HEK293 (cell line): ENCODE results near the gene COQ3.

ENCODE experiments used
- BCL11B ChIP-seq: fragments of 450-650 bp; formaldehyde crosslinking; IDR thresholded peaks from 2 replicates; pipeline ENCODE4 v1.5.1; 2016; ENCODE audit warnings: low read depth, missing biosample characterization, missing genetic modification characterization
- GLI4 ChIP-seq: fragments of 450-650 bp; formaldehyde crosslinking; IDR thresholded peaks from 2 replicates; pipeline ENCODE4 v1.5.1; 2016; ENCODE audit warnings: missing biosample characterization, missing genetic modification characterization
- KLF8 ChIP-seq: fragments of 450-650 bp; formaldehyde crosslinking; IDR thresholded peaks from 2 replicates; pipeline ENCODE4 v1.5.1; 2016; ENCODE audit warnings: missing biosample characterization, missing genetic modification characterization
- OSR2 ChIP-seq: fragments of 450-650 bp; formaldehyde crosslinking; IDR thresholded peaks from 2 replicates; pipeline ENCODE4 v1.5.1; 2016; ENCODE audit warnings: missing biosample characterization, missing genetic modification characterization
- PRDM1 ChIP-seq: fragments of 450-650 bp; formaldehyde crosslinking; IDR thresholded peaks from 2 replicates; pipeline ENCODE4; 2016; ENCODE audit warnings: missing biosample characterization, missing genetic modification characterization
- SCRT1 ChIP-seq: fragments of 450-650 bp; formaldehyde crosslinking; IDR thresholded peaks from 2 replicates; pipeline ENCODE4 v1.5.1; 2016; ENCODE audit warnings: missing biosample characterization, missing genetic modification characterization, borderline replicate concordance
- SP2 ChIP-seq: fragments of 450-650 bp; formaldehyde crosslinking; IDR thresholded peaks from 2 replicates; pipeline ENCODE4 v1.5.1; 2016; ENCODE audit warnings: missing biosample characterization, missing genetic modification characterization
- TCF7L2 ChIP-seq: IDR thresholded peaks from 2 replicates; pipeline ENCODE4 v1.6.1; 2011; ENCODE audit warnings: low read depth, mild to moderate bottlenecking, inconsistent platforms, low read length, moderate library complexity, borderline replicate concordance
- TRIM28 ChIP-seq: IDR thresholded peaks from 2 replicates; pipeline ENCODE4 v1.6.1; 2011; ENCODE audit warnings: low read length, control low read depth, borderline replicate concordance
- YY1 ChIP-seq: fragments of 450-650 bp; formaldehyde crosslinking; IDR thresholded peaks from 2 replicates; pipeline ENCODE4 v1.5.1; 2018; ENCODE audit warnings: missing biosample characterization, missing genetic modification characterization
- ZBTB20 ChIP-seq: fragments of 450-650 bp; formaldehyde crosslinking; IDR thresholded peaks from 2 replicates; pipeline ENCODE4 v1.5.1; 2016; ENCODE audit warnings: missing biosample characterization, missing genetic modification characterization
- ZBTB21 ChIP-seq: fragments of 450-650 bp; formaldehyde crosslinking; IDR thresholded peaks from 2 replicates; pipeline ENCODE4 v1.5.1; 2017; ENCODE audit warnings: missing biosample characterization, missing genetic modification characterization
- ZBTB48 ChIP-seq: fragments of 450-650 bp; formaldehyde crosslinking; IDR thresholded peaks from 2 replicates; pipeline ENCODE4 v1.5.1; 2016; ENCODE audit warnings: missing biosample characterization, missing genetic modification characterization
- ZFP3 ChIP-seq: fragments of 450-650 bp; formaldehyde crosslinking; IDR thresholded peaks from 2 replicates; pipeline ENCODE4 v1.5.1; 2016; ENCODE audit warnings: low read depth, missing biosample characterization, missing genetic modification characterization
- ZNF121 ChIP-seq: fragments of 450-650 bp; formaldehyde crosslinking; IDR thresholded peaks from 2 replicates; pipeline ENCODE4 v1.5.1; 2016; ENCODE audit warnings: missing biosample characterization, missing genetic modification characterization
- ZNF133 ChIP-seq: fragments of 450-650 bp; formaldehyde crosslinking; IDR thresholded peaks from 2 replicates; pipeline ENCODE4 v1.5.1; 2016; ENCODE audit warnings: missing biosample characterization, missing genetic modification characterization
- ZNF140 ChIP-seq: fragments of 450-650 bp; formaldehyde crosslinking; IDR thresholded peaks from 2 replicates; pipeline ENCODE4 v1.5.1; 2016; ENCODE audit warnings: missing biosample characterization, missing genetic modification characterization
- ZNF146 ChIP-seq: fragments of 450-650 bp; formaldehyde crosslinking; IDR thresholded peaks from 2 replicates; pipeline ENCODE4 v1.5.1; 2016; ENCODE audit warnings: missing biosample characterization, missing genetic modification characterization
- ZNF155 ChIP-seq: fragments of 450-650 bp; formaldehyde crosslinking; IDR thresholded peaks from 2 replicates; pipeline ENCODE4 v1.5.1; 2016; ENCODE audit warnings: missing biosample characterization, missing genetic modification characterization
- ZNF274 ChIP-seq, 2 experiments: fragments of 200-500 bp in 1 of 2; fragments of 450-650 bp in 1 of 2; sonication (Bioruptor generic) in 1 of 2; formaldehyde crosslinking in 1 of 2; IDR thresholded peaks; 2 replicates each; pipeline versions ENCODE4 v1.5.1 to v1.6.1; 2014 to 2016; ENCODE audit warnings: borderline replicate concordance in 1 of 2, inconsistent platforms in 1 of 2, low read length in 1 of 2, missing biosample characterization in 1 of 2, missing genetic modification characterization in 1 of 2
- ZNF366 ChIP-seq: fragments of 450-650 bp; formaldehyde crosslinking; conservative IDR thresholded peaks from 2 replicates; pipeline ENCODE4 v1.5.1; 2016; ENCODE audit warnings: missing biosample characterization, missing genetic modification characterization
- ZNF423 ChIP-seq: fragments of 450-650 bp; formaldehyde crosslinking; IDR thresholded peaks from 2 replicates; pipeline ENCODE4 v1.5.1; 2016; ENCODE audit warnings: missing biosample characterization, missing genetic modification characterization
- ZNF48 ChIP-seq: fragments of 450-650 bp; formaldehyde crosslinking; IDR thresholded peaks from 2 replicates; pipeline ENCODE4 v1.5.1; 2016; ENCODE audit warnings: missing biosample characterization, missing genetic modification characterization
- ZNF544 ChIP-seq: fragments of 450-650 bp; formaldehyde crosslinking; IDR thresholded peaks from 2 replicates; pipeline ENCODE4 v1.5.0; 2017; ENCODE audit warnings: missing biosample characterization, missing genetic modification characterization
- ZNF571 ChIP-seq: fragments of 450-650 bp; formaldehyde crosslinking; IDR thresholded peaks from 2 replicates; pipeline ENCODE4 v1.5.0; 2017; ENCODE audit warnings: missing biosample characterization, missing genetic modification characterization
- ZNF664 ChIP-seq: fragments of 450-650 bp; formaldehyde crosslinking; IDR thresholded peaks from 2 replicates; pipeline ENCODE4 v1.5.1; 2016; ENCODE audit warnings: missing biosample characterization, missing genetic modification characterization
- ZNF670 ChIP-seq: fragments of 450-650 bp; formaldehyde crosslinking; IDR thresholded peaks from 2 replicates; pipeline ENCODE4 v1.5.1; 2016; ENCODE audit warnings: missing biosample characterization, missing genetic modification characterization, low read depth
- TF ChIP-seq, protein P1 (sequence below): fragments of 450-650 bp; formaldehyde crosslinking; optimal IDR thresholded peaks from 2 replicates; pipeline ENCODE3; 2016; ENCODE audit warnings: missing biosample characterization, mild to moderate bottlenecking, missing genetic modification characterization
- TF ChIP-seq, protein P2 (sequence below): fragments of 450-650 bp; formaldehyde crosslinking; IDR thresholded peaks from 2 replicates; pipeline ENCODE4 v1.5.1; 2016; ENCODE audit warnings: missing biosample characterization, missing genetic modification characterization
- TF ChIP-seq, protein P3 (sequence below): fragments of 450-650 bp; formaldehyde crosslinking; IDR thresholded peaks from 2 replicates; pipeline ENCODE4 v1.5.1; 2016; ENCODE audit warnings: missing biosample characterization, missing genetic modification characterization
- TF ChIP-seq, protein P4 (sequence below): fragments of 450-650 bp; formaldehyde crosslinking; conservative IDR thresholded peaks from 2 replicates; pipeline ENCODE4 v1.5.1; 2016; ENCODE audit warnings: low read depth, missing biosample characterization, missing genetic modification characterization

COQ3 gene

DNA sequence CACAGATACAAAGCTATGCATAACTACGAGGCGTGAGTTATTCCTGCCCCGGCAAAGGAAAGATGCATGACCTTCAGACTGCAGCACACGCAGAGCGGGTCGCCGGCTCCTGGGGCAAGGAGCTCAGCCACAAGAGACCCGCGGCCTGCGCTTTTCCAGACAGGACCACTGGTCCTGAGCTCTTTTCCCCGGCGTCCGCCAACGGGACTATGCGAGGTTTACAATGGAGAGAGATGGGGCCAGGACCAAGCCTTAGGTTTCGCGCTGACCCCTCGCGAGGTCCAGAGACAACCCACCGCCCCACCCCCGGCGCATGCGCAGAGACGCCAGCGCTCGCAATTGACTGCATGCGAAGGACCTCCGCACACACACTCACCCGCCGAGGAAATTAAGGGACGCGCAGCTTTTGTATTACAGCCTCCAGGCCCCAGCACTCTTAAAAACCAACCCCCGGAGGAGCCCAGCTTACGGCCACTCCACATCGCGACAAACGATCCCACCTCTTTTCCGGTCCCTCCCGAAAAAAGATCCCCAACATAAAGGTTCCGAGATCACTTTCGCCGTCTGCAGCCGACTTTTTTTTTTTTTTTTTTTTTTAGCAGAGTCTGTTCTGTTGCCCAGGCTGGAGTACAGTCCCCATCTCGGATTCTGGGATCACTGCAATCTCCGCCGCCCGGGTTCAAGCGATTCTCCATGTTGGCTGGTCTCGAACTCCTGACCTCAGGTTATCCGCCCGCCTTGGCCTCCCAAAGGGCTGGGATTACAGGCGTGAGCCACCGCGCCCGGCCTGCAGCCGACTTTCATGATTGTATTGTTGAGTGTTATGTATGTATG lies at the start of gene COQ3 (continued):
- TF ChIP-seq, protein P1, sequence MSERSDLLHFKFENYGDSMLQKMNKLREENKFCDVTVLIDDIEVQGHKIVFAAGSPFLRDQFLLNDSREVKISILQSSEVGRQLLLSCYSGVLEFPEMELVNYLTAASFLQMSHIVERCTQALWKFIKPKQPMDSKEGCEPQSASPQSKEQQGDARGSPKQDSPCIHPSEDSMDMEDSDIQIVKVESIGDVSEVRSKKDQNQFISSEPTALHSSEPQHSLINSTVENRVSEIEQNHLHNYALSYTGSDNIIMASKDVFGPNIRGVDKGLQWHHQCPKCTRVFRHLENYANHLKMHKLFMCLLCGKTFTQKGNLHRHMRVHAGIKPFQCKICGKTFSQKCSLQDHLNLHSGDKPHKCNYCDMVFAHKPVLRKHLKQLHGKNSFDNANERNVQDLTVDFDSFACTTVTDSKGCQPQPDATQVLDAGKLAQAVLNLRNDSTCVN (tag by site-specific recombination): peak; percentile 55
- TF ChIP-seq OSR2 (tag by site-specific recombination): no peak
- TF ChIP-seq, protein P2, sequence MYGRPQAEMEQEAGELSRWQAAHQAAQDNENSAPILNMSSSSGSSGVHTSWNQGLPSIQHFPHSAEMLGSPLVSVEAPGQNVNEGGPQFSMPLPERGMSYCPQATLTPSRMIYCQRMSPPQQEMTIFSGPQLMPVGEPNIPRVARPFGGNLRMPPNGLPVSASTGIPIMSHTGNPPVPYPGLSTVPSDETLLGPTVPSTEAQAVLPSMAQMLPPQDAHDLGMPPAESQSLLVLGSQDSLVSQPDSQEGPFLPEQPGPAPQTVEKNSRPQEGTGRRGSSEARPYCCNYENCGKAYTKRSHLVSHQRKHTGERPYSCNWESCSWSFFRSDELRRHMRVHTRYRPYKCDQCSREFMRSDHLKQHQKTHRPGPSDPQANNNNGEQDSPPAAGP (tag by site-specific recombination): peak; percentile 62; the same call in 1 of the 2 replicates
- TF ChIP-seq PRDM1 (tag by site-specific recombination): peak; percentile 86
- TF ChIP-seq ZNF121 (tag by site-specific recombination): no peak; the same call in 1 of the 2 replicates
- no peak for TF ChIP-seq SCRT1 (tag by site-specific recombination)
- TF ChIP-seq ZNF670 (tag by site-specific recombination): no peak
- TF ChIP-seq ZBTB21 (tag by site-specific recombination): peak; percentile 36; the same call in 1 of the 2 replicates
- TF ChIP-seq ZNF664 (tag by site-specific recombination): no peak
- TF ChIP-seq ZBTB48 (tag by site-specific recombination): peak; percentile 88
- TF ChIP-seq GLI4 (tag by site-specific recombination): peak; percentile 88
- no peak for TF ChIP-seq ZNF423 (tag by site-specific recombination)
- TF ChIP-seq TCF7L2: no peak
- TF ChIP-seq, protein P3, sequence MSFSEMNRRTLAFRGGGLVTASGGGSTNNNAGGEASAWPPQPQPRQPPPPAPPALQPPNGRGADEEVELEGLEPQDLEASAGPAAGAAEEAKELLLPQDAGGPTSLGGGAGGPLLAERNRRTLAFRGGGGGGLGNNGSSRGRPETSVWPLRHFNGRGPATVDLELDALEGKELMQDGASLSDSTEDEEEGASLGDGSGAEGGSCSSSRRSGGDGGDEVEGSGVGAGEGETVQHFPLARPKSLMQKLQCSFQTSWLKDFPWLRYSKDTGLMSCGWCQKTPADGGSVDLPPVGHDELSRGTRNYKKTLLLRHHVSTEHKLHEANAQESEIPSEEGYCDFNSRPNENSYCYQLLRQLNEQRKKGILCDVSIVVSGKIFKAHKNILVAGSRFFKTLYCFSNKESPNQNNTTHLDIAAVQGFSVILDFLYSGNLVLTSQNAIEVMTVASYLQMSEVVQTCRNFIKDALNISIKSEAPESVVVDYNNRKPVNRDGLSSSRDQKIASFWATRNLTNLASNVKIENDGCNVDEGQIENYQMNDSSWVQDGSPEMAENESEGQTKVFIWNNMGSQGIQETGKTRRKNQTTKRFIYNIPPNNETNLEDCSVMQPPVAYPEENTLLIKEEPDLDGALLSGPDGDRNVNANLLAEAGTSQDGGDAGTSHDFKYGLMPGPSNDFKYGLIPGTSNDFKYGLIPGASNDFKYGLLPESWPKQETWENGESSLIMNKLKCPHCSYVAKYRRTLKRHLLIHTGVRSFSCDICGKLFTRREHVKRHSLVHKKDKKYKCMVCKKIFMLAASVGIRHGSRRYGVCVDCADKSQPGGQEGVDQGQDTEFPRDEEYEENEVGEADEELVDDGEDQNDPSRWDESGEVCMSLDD: no peak
- no peak for TF ChIP-seq ZNF155 (tag by site-specific recombination)
- TF ChIP-seq ZNF571 (tag by site-specific recombination): no peak
- no peak for TF ChIP-seq BCL11B
- TF ChIP-seq KLF8 (tag by site-specific recombination): peak; percentile 93
- no peak for TF ChIP-seq ZNF274 (IDR thresholded peaks at IDR 0.05; ENCODE audit: low read length)
- no peak for TF ChIP-seq ZNF274 (tag by site-specific recombination; IDR thresholded peaks at IDR 0.05; ENCODE audit: borderline replicate concordance)
- no peak for TF ChIP-seq ZNF48 (tag by site-specific recombination)
- TF ChIP-seq, protein P4, sequence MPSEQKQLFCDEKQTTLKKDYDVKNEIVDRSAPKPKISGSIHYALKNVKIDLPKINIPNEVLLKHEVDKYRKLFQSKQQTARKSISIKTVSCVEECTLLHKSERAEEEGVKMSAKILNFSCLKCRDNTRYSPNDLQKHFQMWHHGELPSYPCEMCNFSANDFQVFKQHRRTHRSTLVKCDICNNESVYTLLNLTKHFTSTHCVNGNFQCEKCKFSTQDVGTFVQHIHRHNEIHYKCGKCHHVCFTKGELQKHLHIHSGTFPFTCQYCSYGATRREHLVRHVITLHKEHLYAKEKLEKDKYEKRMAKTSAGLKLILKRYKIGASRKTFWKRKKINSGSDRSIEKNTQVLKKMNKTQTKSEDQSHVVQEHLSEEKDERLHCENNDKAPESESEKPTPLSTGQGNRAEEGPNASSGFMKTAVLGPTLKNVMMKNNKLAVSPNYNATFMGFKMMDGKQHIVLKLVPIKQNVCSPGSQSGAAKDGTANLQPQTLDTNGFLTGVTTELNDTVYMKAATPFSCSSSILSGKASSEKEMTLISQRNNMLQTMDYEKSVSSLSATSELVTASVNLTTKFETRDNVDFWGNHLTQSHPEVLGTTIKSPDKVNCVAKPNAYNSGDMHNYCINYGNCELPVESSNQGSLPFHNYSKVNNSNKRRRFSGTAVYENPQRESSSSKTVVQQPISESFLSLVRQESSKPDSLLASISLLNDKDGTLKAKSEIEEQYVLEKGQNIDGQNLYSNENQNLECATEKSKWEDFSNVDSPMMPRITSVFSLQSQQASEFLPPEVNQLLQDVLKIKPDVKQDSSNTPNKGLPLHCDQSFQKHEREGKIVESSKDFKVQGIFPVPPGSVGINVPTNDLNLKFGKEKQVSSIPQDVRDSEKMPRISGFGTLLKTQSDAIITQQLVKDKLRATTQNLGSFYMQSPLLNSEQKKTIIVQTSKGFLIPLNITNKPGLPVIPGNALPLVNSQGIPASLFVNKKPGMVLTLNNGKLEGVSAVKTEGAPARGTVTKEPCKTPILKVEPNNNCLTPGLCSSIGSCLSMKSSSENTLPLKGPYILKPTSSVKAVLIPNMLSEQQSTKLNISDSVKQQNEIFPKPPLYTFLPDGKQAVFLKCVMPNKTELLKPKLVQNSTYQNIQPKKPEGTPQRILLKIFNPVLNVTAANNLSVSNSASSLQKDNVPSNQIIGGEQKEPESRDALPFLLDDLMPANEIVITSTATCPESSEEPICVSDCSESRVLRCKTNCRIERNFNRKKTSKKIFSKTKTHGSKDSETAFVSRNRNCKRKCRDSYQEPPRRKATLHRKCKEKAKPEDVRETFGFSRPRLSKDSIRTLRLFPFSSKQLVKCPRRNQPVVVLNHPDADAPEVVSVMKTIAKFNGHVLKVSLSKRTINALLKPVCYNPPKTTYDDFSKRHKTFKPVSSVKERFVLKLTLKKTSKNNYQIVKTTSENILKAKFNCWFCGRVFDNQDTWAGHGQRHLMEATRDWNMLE (tag by site-specific recombination): peak; percentile 77
- TF ChIP-seq ZNF366 (tag by site-specific recombination): no peak
- TF ChIP-seq ZNF544 (tag by site-specific recombination): no peak
- peak; percentile 94 for TF ChIP-seq TRIM28
- peak; percentile 84 for TF ChIP-seq ZBTB20 (tag by site-specific recombination)
- no peak for TF ChIP-seq ZNF146
- no peak; the same call in 1 of the 2 replicates for TF ChIP-seq ZFP3 (tag by site-specific recombination)
- no peak for TF ChIP-seq ZNF140 (tag by site-specific recombination)
- peak; percentile 57; the same call in 1 of the 2 replicates for TF ChIP-seq YY1 (tag by site-specific recombination)
- no peak for TF ChIP-seq ZNF133
- TF ChIP-seq SP2 (tag by site-specific recombination): peak; percentile 64
